CD4-positive, alpha-beta T cell (primary cell): Measurements from ENCODE around the gene GDPD1. TPM values are rescaled to one million over a fixed set of nuclear protein-coding genes. Genes with fewer than 3 reads are reported as not detected.

Source experiments
- ATAC-seq: fragments of 200-7000 bp; cut with Tn5 transposase; one replicate; pipeline ENCODE4 v1.10.0; 2022; ENCODE audit warnings: mild to moderate bottlenecking; ENCODE audit not compliant: poor library complexity
- CTCF ChIA-PET: fragments of 350-600 bp; sonication (Branson Sonifier 250); formaldehyde crosslinking; loops from one replicate; lab custom pipeline; 2021; ENCODE audit warnings: antibody characterized with exemption, inconsistent platforms; lab: Charles Lee
- POLR2A ChIA-PET: fragments of 350-600 bp; sonication (Branson Sonifier 250); formaldehyde crosslinking; loops from one replicate; lab custom pipeline; 2021; ENCODE audit warnings: antibody characterized with exemption, inconsistent platforms; lab: Charles Lee
- DNase-seq, 14 experiments: peaks; one replicate each; pipeline ENCODE4 v3.0.0-alpha.2; 2013 to 2020; ENCODE audit warnings: mixed read lengths in 2 of 14
- H3K27ac ChIP-seq, 2 donors: one replicate each; pipeline versions ENCODE4 v1.5.1 to v1.7.0; 2013; ENCODE audit warnings: low read length in 2 of 2, low read depth in 1 of 2, mild to moderate bottlenecking in 1 of 2
- H3K27me3 ChIP-seq, 2 experiments: 1 replicate in 1 of 2; 2 replicates in 1 of 2; pipeline versions ENCODE4 v1.6.1 to v1.7.0; 2013; ENCODE audit warnings: low read length in 2 of 2, control low read depth in 1 of 2, mild to moderate bottlenecking in 1 of 2, moderate library complexity in 1 of 2; ENCODE audit not compliant: insufficient read depth in 2 of 2, control insufficient read depth in 1 of 2
- H3K36me3 ChIP-seq: one replicate; pipeline ENCODE4 v1.6.1; 2013; ENCODE audit warnings: low read length, control low read depth; ENCODE audit not compliant: insufficient read depth
- H3K4me1 ChIP-seq: one replicate; pipeline ENCODE4 v1.6.1; 2013; ENCODE audit warnings: low read length, control low read depth; ENCODE audit not compliant: insufficient read depth
- H3K4me3 ChIP-seq: one replicate; pipeline ENCODE4 v1.5.1; 2013; ENCODE audit warnings: mild to moderate bottlenecking, low read length, moderate library complexity
- H3K9me3 ChIP-seq, 2 experiments: 1 replicate in 1 of 2; 2 replicates in 1 of 2; pipeline versions ENCODE4 v1.6.1 to v1.7.0; 2013; ENCODE audit warnings: low read length in 2 of 2, mild to moderate bottlenecking in 2 of 2, control low read depth in 1 of 2, moderate library complexity in 1 of 2; ENCODE audit not compliant: control insufficient read depth in 1 of 2, insufficient read depth in 1 of 2
- H3K27ac Mint-ChIP-seq: one replicate; pipeline ENCODE4 v1.8.0; 2020; ENCODE audit warnings: mixed read lengths
- H3K27me3 Mint-ChIP-seq: one replicate; pipeline ENCODE4 v1.8.0; 2021; ENCODE audit warnings: mixed read lengths
- H3K36me3 Mint-ChIP-seq: one replicate; pipeline ENCODE4 v1.8.0; 2021; ENCODE audit warnings: low read depth, mixed read lengths
- H3K4me1 Mint-ChIP-seq: one replicate; pipeline ENCODE4 v1.8.0; 2021; ENCODE audit warnings: low read depth, mixed read lengths
- H3K4me3 Mint-ChIP-seq: one replicate; pipeline ENCODE4 v1.8.0; 2020; ENCODE audit warnings: mild to moderate bottlenecking, mixed read lengths
- H3K9me3 Mint-ChIP-seq: one replicate; pipeline ENCODE4 v1.8.0; 2020; ENCODE audit warnings: mixed read lengths
- intact Hi-C, 2 experiments: fragments of 100-400 bp; cut with DNase I in 1 of 2; cut with micrococcal nuclease in 1 of 2; formaldehyde crosslinking; loops; one replicate each; pipeline versions ENCODE4 v1.15.1 to v1.9.0; 2023 to 2025; cut with DNase I, micrococcal nuclease
- total RNA-seq, 174 experiments: library from RNA in 2 of 174; stranded (reverse) in 2 of 174; gene quantifications; one replicate each; pipeline ENCODE4 v1.2.3 and lab custom pipeline; 2021 to 2026
- TF ChIP-seq, protein P1 (sequence below): fragments of 200-600 bp; IDR thresholded peaks from one replicate; pipeline ENCODE4 v1.8.0; 2022; ENCODE audit warnings: antibody characterized with exemption, mild to moderate bottlenecking

The GDPD1 gene
- total RNA-seq, 2 experiments from 2014 or later: 2.0 to 2.3 TPM

DNA sequence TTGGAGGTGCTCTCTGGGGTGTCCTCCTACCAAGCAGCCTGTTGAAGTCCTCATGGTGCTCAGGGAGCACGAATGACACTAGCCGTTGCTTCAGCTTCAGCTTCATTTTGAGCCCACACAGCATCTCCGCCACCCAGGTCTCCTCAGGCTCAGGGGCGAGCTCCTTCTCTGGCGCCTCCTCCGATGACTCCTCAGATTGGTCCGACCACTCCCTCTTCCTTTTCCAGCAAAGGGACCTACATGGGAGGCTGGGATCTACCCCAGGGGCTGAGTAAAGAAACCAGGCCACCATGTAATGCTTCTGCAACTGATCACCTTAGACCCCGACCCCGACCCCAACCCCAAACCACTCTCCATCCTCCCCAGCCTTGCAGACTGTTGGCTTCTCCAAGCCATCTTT is 38.8 kb upstream of the GDPD1 start:
- Histone ChIP-seq H3K9me3 (no peaks in the 10 kb centered on the region), H3K4me1 (no peaks in the 10 kb centered on the region), H3K4me3 (no peak overlapping the region), H3K27ac (no peak overlapping the region), H3K36me3 (no peaks in the 10 kb centered on the region), H3K27me3 (no peaks in the 10 kb centered on the region)
- ATAC-seq (no peak), DNase-seq (no peak)
- Mint-ChIP-seq H3K27me3 (no peaks in the 10 kb centered on the region), H3K9me3 (no peaks in the 10 kb centered on the region), H3K4me3 (no peak overlapping the region), H3K27ac (no peak overlapping the region), H3K36me3 (no peaks in the 10 kb centered on the region), H3K4me1 (no peaks in the 10 kb centered on the region)
- ChIA-PET POLR2A (no interaction called here), CTCF (no interaction called here)
- intact Hi-C loops: no loop called here
- TF ChIP-seq, protein P1, sequence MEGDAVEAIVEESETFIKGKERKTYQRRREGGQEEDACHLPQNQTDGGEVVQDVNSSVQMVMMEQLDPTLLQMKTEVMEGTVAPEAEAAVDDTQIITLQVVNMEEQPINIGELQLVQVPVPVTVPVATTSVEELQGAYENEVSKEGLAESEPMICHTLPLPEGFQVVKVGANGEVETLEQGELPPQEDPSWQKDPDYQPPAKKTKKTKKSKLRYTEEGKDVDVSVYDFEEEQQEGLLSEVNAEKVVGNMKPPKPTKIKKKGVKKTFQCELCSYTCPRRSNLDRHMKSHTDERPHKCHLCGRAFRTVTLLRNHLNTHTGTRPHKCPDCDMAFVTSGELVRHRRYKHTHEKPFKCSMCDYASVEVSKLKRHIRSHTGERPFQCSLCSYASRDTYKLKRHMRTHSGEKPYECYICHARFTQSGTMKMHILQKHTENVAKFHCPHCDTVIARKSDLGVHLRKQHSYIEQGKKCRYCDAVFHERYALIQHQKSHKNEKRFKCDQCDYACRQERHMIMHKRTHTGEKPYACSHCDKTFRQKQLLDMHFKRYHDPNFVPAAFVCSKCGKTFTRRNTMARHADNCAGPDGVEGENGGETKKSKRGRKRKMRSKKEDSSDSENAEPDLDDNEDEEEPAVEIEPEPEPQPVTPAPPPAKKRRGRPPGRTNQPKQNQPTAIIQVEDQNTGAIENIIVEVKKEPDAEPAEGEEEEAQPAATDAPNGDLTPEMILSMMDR: no peak

DNA sequence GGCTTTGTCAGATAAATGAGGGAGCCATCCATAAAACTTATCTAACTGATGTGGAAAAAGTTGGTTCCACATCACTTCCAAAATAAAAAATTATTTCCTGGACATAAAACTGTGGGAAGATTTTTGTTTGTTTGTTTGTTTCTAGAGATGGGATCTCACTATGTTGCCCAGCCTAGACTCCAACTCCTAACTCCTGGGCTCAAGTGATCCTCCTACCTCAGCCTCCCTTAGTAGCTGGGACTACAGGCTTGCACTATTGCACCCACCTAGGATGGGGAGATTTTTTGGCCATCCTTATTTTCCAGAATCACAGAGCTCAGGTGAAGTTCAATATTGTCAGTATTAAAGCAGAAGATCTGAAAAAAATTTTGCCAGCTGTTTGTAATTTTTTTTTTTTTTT is 34.3 kb upstream of the GDPD1 start:
- ChIA-PET CTCF (no interaction called here), POLR2A (no interaction called here)
- Mint-ChIP-seq H3K9me3 (no peaks in the 10 kb centered on the region), H3K4me1 (no peaks in the 10 kb centered on the region), H3K36me3 (no peaks in the 10 kb centered on the region), H3K27ac (no peak overlapping the region), H3K4me3 (no peak overlapping the region), H3K27me3 (no peaks in the 10 kb centered on the region)
- no peaks in the 10 kb centered on the region for H3K9me3 ChIP-seq
- no peak overlapping the region for H3K4me3 ChIP-seq
- no peak for DNase-seq
- no peaks in the 10 kb centered on the region for H3K4me1 ChIP-seq
- TF ChIP-seq, protein P1: no peak
- H3K27ac ChIP-seq: no peak overlapping the region
- ATAC-seq: no peak
- no peaks in the 10 kb centered on the region for H3K36me3 ChIP-seq
- H3K27me3 ChIP-seq: no peaks in the 10 kb centered on the region
- intact Hi-C loops: no loop called here

DNA sequence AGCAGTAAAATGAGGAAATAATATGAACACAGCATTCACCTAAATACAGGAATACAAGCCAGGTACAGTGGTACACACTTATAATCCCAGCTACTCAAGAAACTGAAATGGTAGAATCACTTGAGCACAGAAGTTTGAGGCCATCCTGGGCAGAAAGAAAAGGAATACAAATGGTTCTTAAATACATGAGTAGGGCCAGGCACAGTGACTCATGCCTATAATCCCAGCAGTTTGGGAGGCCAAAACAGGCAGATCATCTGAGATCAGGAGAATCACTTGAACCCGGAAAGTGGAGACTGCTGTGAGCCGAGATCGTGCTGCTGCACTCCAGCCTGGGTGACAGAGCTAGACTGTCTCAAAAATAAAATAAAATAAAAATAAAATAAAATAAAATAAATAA is 33.5 kb upstream of the GDPD1 start:
- POLR2A ChIA-PET: no interaction called here
- Mint-ChIP-seq H3K27me3 (no peaks in the 10 kb centered on the region), H3K27ac (no peak overlapping the region), H3K36me3 (no peaks in the 10 kb centered on the region), H3K4me1 (no peaks in the 10 kb centered on the region), H3K4me3 (no peak overlapping the region), H3K9me3 (no peaks in the 10 kb centered on the region)
- DNase-seq: no peak
- TF ChIP-seq, protein P1: no peak
- H3K27ac ChIP-seq: no peak overlapping the region
- ATAC-seq: no peak
- H3K36me3 ChIP-seq: no peaks in the 10 kb centered on the region
- intact Hi-C loops: no loop called here
- no peaks in the 10 kb centered on the region for H3K27me3 ChIP-seq
- no peak overlapping the region for H3K4me3 ChIP-seq
- no peaks in the 10 kb centered on the region for H3K9me3 ChIP-seq
- CTCF ChIA-PET: no interaction called here
- no peaks in the 10 kb centered on the region for H3K4me1 ChIP-seq
